Fibroblast of villous mesenchyme (primary cell): ENCODE results near the gene SEPTIN12. TPM values are rescaled to one million over a fixed set of nuclear protein-coding genes. Genes with fewer than 3 reads are reported as not detected.

Source experiments
- DNase-seq: peaks from one replicate; pipeline ENCODE4 v3.0.0-alpha.2; 2010; ENCODE audit warnings: low read depth
- H3K4me3 ChIP-seq: 2 replicates; pipeline ENCODE4 v1.5.1; 2011; ENCODE audit warnings: low read depth, mild to moderate bottlenecking, low read length
- CTCF ChIP-seq: IDR thresholded peaks from 2 replicates; pipeline ENCODE4 v1.5.1; 2012; ENCODE audit warnings: low read depth, mild to moderate bottlenecking, low read length; ENCODE audit not compliant: insufficient read depth
- total RNA-seq: library from RNA; depleted of rRNA; stranded (reverse); fragments of >200 nt; gene quantifications from 2 replicates; pipeline ENCODE4 v1.2.3, GENCODE V29; 2012

SEPTIN12 gene
- total RNA-seq, 1 donor, result not detected

DNA sequence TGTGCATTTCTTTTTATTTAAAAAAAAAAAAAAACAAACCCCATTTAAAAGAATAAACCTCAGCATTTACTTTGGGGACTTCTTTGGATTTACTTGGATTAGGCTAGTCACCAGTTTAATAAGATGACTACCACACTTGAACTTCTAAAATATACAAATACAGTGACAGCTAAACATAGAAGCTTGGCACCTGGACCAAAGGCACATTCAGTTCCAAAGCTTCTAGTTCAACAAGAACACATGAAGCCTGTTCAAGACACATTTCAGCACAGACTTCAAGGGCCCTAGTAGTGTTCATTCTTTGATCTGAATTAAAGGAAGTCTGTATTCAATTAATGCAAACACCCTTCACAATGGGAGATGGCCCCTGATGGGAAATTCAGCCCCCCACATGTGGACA is 25.9 kb upstream of the SEPTIN12 start:
- H3K4me3 ChIP-seq, result no peak overlapping the region
- peak; percentile 9 for DNase-seq
- no peak for TF ChIP-seq CTCF

DNA sequence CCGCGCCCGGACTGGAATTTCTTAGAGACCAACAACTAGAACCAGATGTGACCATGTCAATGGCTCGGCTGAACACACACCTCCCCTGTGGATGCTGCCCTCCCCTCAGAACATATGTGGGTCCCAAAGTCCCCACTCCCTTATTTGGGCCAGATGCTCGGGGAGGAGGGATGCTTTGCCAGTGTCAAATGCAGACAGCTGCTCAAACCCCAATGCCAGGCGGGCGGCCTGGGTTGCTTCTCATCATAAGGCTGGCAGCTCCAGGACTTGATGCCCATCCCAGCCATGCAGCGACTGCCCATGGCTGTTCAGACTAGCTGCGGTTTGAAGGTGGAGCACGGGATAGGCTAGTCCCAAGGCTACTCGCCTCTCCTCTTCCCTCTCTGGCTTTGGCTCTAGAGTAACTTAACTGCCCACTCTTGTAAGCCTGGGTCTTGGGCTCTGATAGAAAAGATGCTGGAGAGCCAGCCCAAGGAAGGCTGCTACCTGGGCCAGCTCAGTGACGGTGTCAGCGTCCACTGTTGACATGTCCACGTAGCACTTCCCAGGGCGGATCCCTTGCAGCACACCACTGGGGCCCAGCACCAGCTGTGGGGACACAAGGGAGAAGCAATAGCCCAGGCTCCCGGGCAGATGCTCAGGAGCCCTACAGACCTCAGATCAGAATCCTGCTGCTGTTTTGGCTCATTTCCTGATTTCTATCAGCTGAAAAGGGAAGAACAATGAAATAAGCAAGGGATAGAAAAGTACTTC is 25.3 kb upstream of the SEPTIN12 start:
- no peak for TF ChIP-seq CTCF
- DNase-seq, result no peak
- no peak overlapping the region for H3K4me3 ChIP-seq

DNA sequence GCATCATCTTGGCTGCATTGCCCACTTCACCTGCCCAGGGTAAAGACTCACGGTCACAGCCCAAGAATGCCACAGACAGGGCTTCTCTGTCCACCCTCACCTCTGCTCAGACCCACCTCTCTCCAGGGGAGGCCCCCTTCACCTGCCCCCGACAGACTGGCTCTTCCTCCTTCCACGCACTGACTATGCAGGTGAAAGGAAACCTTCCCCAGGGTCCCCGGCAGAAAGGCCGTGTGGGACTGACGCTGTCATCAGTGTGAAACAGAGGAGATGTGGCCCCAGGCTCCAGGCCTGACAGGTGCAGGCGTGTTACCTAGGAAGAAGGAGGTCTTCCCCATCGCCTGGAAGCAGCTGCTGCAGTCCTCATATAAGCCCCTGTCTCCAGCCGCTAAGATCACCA is 23.6 kb upstream of the SEPTIN12 start:
- H3K4me3 ChIP-seq, result no peak overlapping the region
- DNase-seq, result no peak
- no peak for TF ChIP-seq CTCF

GRCh38 chr16:4811242-4811641 is 23.1 kb upstream of the SEPTIN12 start:
- TF ChIP-seq CTCF, result no peak
- no peak for DNase-seq
- H3K4me3 ChIP-seq, result no peak overlapping the region

DNA sequence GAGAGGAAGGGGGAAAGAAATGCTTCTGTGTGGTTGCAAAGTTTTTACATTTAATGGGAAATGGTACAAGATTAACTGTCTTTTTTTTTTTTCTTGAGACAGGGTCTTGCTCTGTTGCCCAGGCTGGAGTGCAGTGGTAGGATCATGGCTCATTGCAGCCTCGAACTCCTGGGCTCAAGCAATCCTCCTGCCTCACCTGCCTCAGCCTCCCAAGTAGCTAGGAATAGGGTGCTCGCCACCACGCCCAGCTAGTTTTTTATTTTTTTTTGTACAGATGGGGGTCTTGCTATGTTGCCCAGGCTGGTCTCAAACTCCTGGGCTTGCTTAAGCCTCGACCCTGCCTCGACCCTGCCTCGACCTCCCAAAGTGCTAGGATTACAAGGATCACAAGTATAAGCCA is 18.1 kb upstream of the SEPTIN12 start:
- no peak for TF ChIP-seq CTCF
- H3K4me3 ChIP-seq, result no peak overlapping the region
- DNase-seq, result no peak

- DNase-seq, result peak; percentile 7
- TF ChIP-seq CTCF, result no peak
- H3K4me3 ChIP-seq, result no peak overlapping the region
These were observed 17.1 kb upstream of the SEPTIN12 start for GRCh38 chr16:4805231-4805630.
